ENCODE measurements around the gene LTB. TPM values are rescaled to one million over a fixed set of nuclear protein-coding genes. Genes with fewer than 3 reads are reported as not detected.

LTB gene
- polyA plus RNA-seq, 3 donors, result 12.6 to 25.5 (median 21.6) TPM

DNA sequence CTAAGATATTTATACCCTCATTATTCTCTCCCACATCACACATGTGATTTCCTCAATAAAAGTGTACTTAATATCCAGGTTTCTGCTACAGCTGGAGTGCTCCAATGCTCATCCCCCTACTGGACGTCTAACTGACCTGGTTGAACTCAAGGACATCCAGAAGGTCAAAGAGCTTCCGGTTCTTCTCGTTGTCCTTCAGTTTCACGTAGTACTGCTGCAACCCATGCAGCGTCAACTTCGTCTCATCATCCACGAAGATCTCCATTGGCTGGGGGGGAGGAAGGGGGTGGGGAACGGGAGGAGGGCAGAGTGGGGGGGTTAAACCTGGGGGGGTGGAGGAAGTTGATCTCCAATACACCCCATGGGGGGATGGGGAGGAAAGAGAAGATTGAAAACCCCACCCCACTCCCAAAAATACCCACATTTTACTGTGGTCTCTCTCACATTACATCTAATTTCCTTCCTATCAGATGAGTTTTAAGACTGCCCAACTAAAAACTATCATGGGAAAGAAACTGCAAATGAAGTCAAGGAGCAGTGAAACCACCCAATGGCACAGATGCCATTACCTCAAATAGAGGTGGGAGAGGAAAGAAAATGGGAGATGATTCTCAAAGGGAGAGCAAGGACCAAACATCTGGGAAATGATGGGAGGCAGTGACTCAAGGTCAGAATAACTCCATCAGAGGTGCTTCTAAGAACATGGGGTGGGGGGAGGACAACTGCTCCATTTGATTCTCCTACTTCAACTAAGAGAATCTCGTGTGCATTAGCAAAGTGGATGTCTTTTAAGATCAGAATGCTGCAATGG lies 49.4 kb downstream of the LTB start:
- Histone ChIP-seq H4K20me1 (ENCODE audit: insufficient read depth, low read length) (peaks cover 98% of the 10 kb centered on the region), H3K4me1 (ENCODE audit: control insufficient read depth in 1 of 2, insufficient read depth in 2 of 2, low read length in 2 of 2) (no peaks in the 10 kb centered on the region)
- H3K27ac Mint-ChIP-seq, result peak overlapping the region in 2 of 7 donors; percentile 65 to 67

More for the DNA sequence above, 49.4 kb downstream of the LTB start:
- TF ChIP-seq CTCF (IDR thresholded peaks at IDR 0.05), result no peak
- Histone ChIP-seq H3K9me3 (replicated peaks in 1 of 2; ENCODE audit: control insufficient read depth in 1 of 2, insufficient read depth in 1 of 2, low read length in 2 of 2) (no peaks in the 10 kb centered on the region), H3K36me3 (replicated peaks in 1 of 2; ENCODE audit: control insufficient read depth in 1 of 2, insufficient read depth in 2 of 2, low read length in 2 of 2) (peaks cover 83 to 87% of the 10 kb centered on the region in 2 donors), H3K9ac (ENCODE audit: insufficient read depth, low read length, poor library complexity, severe bottlenecking) (no peak overlapping the region), H2AFZ (ENCODE audit: insufficient read depth, low read depth, low read length, poor library complexity, severe bottlenecking) (no peak overlapping the region), H3K27ac (ENCODE audit: low read depth in 1 of 2, low read length in 2 of 2) (no peak overlapping the region), H3K4me2 (replicated peaks; ENCODE audit: extremely low read depth, low read length, poor library complexity, severe bottlenecking) (no peak overlapping the region), H3K4me3 (replicated peaks in 1 of 3; ENCODE audit: low read depth in 2 of 3, low read length in 3 of 3) (no peak overlapping the region), H3K79me2 (ENCODE audit: insufficient read depth, low read length) (peaks cover 59% of the 10 kb centered on the region), H3K27me3 (ENCODE audit: control insufficient read depth in 2 of 2, insufficient read depth in 2 of 2, low read length in 2 of 2) (no peaks in the 10 kb centered on the region)
- Mint-ChIP-seq H3K4me3 (no peak overlapping the region), H3K9me3 (no peaks in the 10 kb centered on the region), H3K4me1 (peaks cover 3% of the 10 kb centered on the region), H3K27me3 (ENCODE audit: low read depth in 3 of 3) (peaks cover 0 to under 1% (median 0%) of the 10 kb centered on the region in 3 donors), H3K36me3 (peaks cover 75 to 87% of the 10 kb centered on the region in 2 donors)
- WGBS (ENCODE audit: insufficient coverage), result 100% methylated on average over 2 of the region's 9 CpGs
- no peak for DNase-seq
- intact Hi-C loops (cut with micrococcal nuclease), result no loop called here

Measured in CD14-positive monocyte (primary cell).